ENCODE data around the gene BCORL1. TPM values are rescaled to one million over a fixed set of nuclear protein-coding genes. Genes with fewer than 3 reads are reported as not detected.
A peak's percentile ranks its signal among the peaks of the same experiment; 100 is the strongest.

The BCORL1 gene
- total and polyA plus RNA-seq, 9 donors, result 4.3 to 21.3 (median 16.6) TPM

- 33% methylated on average over 2 of the region's 9 CpGs for WGBS (ENCODE audit: insufficient coverage)
- peaks cover 8% of the 10 kb centered on the region for H3K36me3 ChIP-seq (ENCODE audit: control insufficient read depth, insufficient read depth, low read length)
Measured at GRCh38 chrX:130079824-130080406, 97.5 kb downstream of the BCORL1 start.

DNA sequence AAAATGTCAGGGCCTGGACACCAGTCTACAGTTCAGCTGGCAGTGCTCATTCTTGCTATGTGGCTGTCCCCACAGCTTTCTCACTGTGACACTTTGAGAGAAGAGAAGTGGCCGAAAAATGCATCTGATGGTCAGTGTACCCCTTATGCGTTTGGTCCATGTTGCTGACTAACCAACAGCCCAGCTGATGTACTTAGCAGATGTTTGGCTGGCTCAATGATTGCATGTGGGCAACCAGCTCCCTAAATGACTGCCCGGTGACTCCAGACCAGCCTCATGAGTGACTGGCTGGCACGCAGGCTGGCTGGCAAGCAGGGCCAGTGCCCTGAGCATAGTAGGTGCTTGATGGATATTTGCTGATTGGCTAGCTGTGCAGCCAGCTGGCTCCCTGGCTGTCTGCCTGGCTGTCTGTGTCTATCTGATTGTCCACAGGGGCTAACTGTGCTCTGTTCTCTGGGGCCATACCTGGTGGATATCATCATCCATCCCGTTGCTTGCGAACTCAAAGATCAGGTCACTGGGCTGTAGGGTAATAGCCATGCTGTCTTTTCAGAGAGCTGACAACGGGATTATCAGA, 98.4 kb downstream of the BCORL1 start:
- peaks cover 29% of the 10 kb centered on the region for H3K4me1 ChIP-seq (ENCODE audit: control insufficient read depth, insufficient read depth, low read length)
- peaks cover 2% of the 10 kb centered on the region for H3K27me3 ChIP-seq (ENCODE audit: control insufficient read depth, insufficient read depth, low read length)
- no peak overlapping the region for H3K4me3 ChIP-seq (ENCODE audit: low read length)
- peak overlapping the region; percentile 3 for H3K27ac ChIP-seq (ENCODE audit: low read length)
- no peaks in the 10 kb centered on the region for H3K9me3 ChIP-seq (replicated peaks; ENCODE audit: control insufficient read depth, low read depth, low read length)
- no peak for DNase-seq
- WGBS (ENCODE audit: insufficient coverage), result 61% methylated on average over 4 of the region's 7 CpGs
- peaks cover 5% of the 10 kb centered on the region for H3K36me3 ChIP-seq (ENCODE audit: control insufficient read depth, insufficient read depth, low read length)

More at GRCh38 chrX:130079824-130080406, 97.5 kb downstream of the BCORL1 start:
- DNase-seq, result peak; percentile 83
- no peak overlapping the region for H3K4me3 ChIP-seq (ENCODE audit: low read length)
- H3K27ac ChIP-seq (ENCODE audit: low read length), result no peak overlapping the region
- peaks cover 6% of the 10 kb centered on the region for H3K27me3 ChIP-seq (ENCODE audit: control insufficient read depth, insufficient read depth, low read length)
- H3K9me3 ChIP-seq (replicated peaks; ENCODE audit: control insufficient read depth, low read depth, low read length), result no peaks in the 10 kb centered on the region
- H3K4me1 ChIP-seq (ENCODE audit: control insufficient read depth, insufficient read depth, low read length), result peaks cover 20% of the 10 kb centered on the region

DNA sequence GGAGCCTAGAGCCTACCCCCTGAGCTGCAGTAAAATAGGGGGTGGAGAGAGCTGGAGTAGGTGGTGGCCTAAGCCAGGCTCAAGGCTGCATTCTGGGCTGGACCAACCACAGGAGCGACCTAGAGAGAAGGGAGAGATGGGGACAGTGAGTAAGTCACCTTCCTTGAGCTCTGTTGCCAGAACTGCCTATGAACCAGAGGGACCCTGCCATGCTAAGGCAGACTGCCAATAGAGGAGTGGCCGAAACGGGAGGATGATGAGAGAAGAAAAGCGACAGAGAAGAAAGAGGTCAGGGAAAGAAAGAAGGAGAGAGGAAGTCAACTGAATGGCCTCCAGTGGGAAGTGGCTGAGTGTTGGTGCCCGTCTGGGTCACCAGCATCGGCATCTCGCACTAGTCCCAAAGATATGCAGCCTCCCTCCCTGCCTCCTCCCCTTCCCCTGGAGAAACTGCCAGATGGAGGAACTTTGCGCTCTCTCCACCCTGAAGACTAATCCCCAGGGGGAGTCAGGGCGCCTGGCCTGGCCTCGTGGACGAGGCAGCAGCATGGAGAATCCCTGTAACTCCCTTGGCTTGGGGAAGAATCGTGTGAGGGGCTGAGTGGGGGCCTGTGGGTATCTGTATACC, 99.1 kb downstream of the BCORL1 start:
- Histone ChIP-seq H3K36me3 (ENCODE audit: control insufficient read depth, insufficient read depth, low read length) (peaks cover 5% of the 10 kb centered on the region), H3K9me3 (replicated peaks; ENCODE audit: control insufficient read depth, low read depth, low read length) (no peaks in the 10 kb centered on the region), H3K27ac (ENCODE audit: low read length) (peak overlapping the region; percentile 59), H3K4me3 (ENCODE audit: low read length) (no peak overlapping the region), H3K4me1 (ENCODE audit: control insufficient read depth, insufficient read depth, low read length) (peaks cover 35% of the 10 kb centered on the region), H3K27me3 (ENCODE audit: control insufficient read depth, insufficient read depth, low read length) (peaks cover 4% of the 10 kb centered on the region)
- no peak for DNase-seq
- WGBS (ENCODE audit: insufficient coverage), result 38% methylated on average over 3 of the region's 12 CpGs

GRCh38 chrX:130082244-130083106, 100.0 kb downstream of the BCORL1 start:
- peaks cover 38% of the 10 kb centered on the region for H3K4me1 ChIP-seq (ENCODE audit: control insufficient read depth, insufficient read depth, low read length)
- H3K9me3 ChIP-seq (replicated peaks; ENCODE audit: control insufficient read depth, low read depth, low read length), result no peaks in the 10 kb centered on the region
- H3K4me3 ChIP-seq (ENCODE audit: low read length), result no peak overlapping the region
- DNase-seq, result peak; percentile 63
- H3K27me3 ChIP-seq (ENCODE audit: control insufficient read depth, insufficient read depth, low read length), result peaks cover 4% of the 10 kb centered on the region
- H3K36me3 ChIP-seq (ENCODE audit: control insufficient read depth, insufficient read depth, low read length), result peaks cover 5% of the 10 kb centered on the region
- H3K27ac ChIP-seq (ENCODE audit: low read length), result peak overlapping the region; percentile 59
- WGBS (ENCODE audit: insufficient coverage), result 36% methylated on average over 10 of the region's 28 CpGs

DNA sequence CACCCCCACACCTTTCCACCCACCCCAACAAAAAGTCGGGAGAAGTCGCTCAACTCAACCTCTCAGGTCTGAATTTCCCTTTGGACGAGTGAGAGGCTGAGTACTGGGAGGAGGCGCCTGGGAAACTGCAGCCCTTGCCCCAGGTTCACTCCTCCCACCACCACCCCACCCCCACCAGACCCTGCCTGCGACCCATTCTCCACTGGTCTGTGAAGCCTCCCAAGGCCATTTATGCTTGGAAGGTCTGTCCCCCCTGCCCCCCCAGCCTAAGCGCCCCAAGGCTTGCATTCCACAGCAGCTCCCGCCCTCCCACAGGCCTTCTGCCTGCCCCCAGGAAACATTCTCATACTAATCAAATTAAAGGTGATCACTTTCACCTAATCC, 100.7 kb downstream of the BCORL1 start:
- no peak overlapping the region for H3K4me3 ChIP-seq (ENCODE audit: low read length)
- H3K27ac ChIP-seq (ENCODE audit: low read length), result no peak overlapping the region
- H3K4me1 ChIP-seq (ENCODE audit: control insufficient read depth, insufficient read depth, low read length), result peaks cover 38% of the 10 kb centered on the region
- no peak for DNase-seq
- H3K9me3 ChIP-seq (replicated peaks; ENCODE audit: control insufficient read depth, low read depth, low read length), result no peaks in the 10 kb centered on the region
- 39% methylated on average over 5 of the region's 7 CpGs for WGBS (ENCODE audit: insufficient coverage)
- H3K27me3 ChIP-seq (ENCODE audit: control insufficient read depth, insufficient read depth, low read length), result peaks cover 4% of the 10 kb centered on the region
- H3K36me3 ChIP-seq (ENCODE audit: control insufficient read depth, insufficient read depth, low read length), result peaks cover 5% of the 10 kb centered on the region

GRCh38 chrX:130083656-130084382, 101.4 kb downstream of the BCORL1 start:
- Histone ChIP-seq H3K36me3 (ENCODE audit: control insufficient read depth, insufficient read depth, low read length) (peaks cover 5% of the 10 kb centered on the region), H3K27me3 (ENCODE audit: control insufficient read depth, insufficient read depth, low read length) (peaks cover 4% of the 10 kb centered on the region), H3K27ac (ENCODE audit: low read length) (no peak overlapping the region), H3K4me3 (ENCODE audit: low read length) (no peak overlapping the region), H3K4me1 (ENCODE audit: control insufficient read depth, insufficient read depth, low read length) (peaks cover 38% of the 10 kb centered on the region), H3K9me3 (replicated peaks; ENCODE audit: control insufficient read depth, low read depth, low read length) (no peaks in the 10 kb centered on the region)
- WGBS (ENCODE audit: insufficient coverage), result 81% methylated on average over 13 of the region's 15 CpGs
- no peak for DNase-seq

DNA sequence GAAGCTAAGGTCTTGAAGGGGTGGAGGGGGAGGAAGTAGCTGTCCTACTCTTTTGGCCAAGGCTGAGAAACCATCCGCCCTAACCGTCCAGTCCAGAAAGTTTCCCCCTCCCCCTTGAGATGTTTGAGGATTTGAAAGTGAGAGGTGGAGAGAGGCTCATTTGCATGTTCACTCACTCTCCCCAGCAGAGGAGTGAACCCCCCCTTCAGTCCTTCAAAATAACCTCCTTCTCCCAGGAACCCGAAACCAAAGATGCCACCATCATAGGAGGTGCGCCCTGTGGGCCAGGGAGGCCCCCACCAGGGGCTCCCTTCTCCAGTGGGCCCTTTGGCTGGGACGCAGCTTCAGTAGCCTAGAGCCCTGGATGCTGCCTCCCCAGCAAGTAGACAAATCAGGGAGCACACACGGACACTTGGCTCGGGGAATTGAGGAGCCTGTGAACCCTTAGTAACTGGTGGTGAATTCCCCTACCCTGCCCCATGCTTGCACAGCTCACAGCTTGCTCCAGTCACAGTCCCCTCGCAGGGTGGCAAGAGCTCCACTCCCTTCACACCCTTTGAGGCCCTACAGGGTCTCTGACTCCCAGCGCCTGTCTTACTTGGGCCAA, 102.3 kb downstream of the BCORL1 start:
- 67% methylated on average over 4 of the region's 9 CpGs for WGBS (ENCODE audit: insufficient coverage)
- Histone ChIP-seq H3K36me3 (ENCODE audit: control insufficient read depth, insufficient read depth, low read length) (peaks cover 5% of the 10 kb centered on the region), H3K4me1 (ENCODE audit: control insufficient read depth, insufficient read depth, low read length) (peaks cover 38% of the 10 kb centered on the region), H3K27ac (ENCODE audit: low read length) (peak overlapping the region; percentile 74), H3K9me3 (replicated peaks; ENCODE audit: control insufficient read depth, low read depth, low read length) (no peaks in the 10 kb centered on the region), H3K4me3 (ENCODE audit: low read length) (no peak overlapping the region), H3K27me3 (ENCODE audit: control insufficient read depth, insufficient read depth, low read length) (peaks cover 4% of the 10 kb centered on the region)
- no peak for DNase-seq

- H3K4me3 ChIP-seq (ENCODE audit: low read length), result no peak overlapping the region
- H3K4me1 ChIP-seq (ENCODE audit: control insufficient read depth, insufficient read depth, low read length), result peaks cover 38% of the 10 kb centered on the region
- 60% methylated on average over 5 of the region's 11 CpGs for WGBS (ENCODE audit: insufficient coverage)
- H3K36me3 ChIP-seq (ENCODE audit: control insufficient read depth, insufficient read depth, low read length), result peaks cover 5% of the 10 kb centered on the region
- H3K27me3 ChIP-seq (ENCODE audit: control insufficient read depth, insufficient read depth, low read length), result peaks cover 4% of the 10 kb centered on the region
- no peaks in the 10 kb centered on the region for H3K9me3 ChIP-seq (replicated peaks; ENCODE audit: control insufficient read depth, low read depth, low read length)
- H3K27ac ChIP-seq (ENCODE audit: low read length), result peak overlapping the region; percentile 74
- no peak for DNase-seq
Measured at GRCh38 chrX:130085551-130086446, 103.4 kb downstream of the BCORL1 start.

All from muscle of leg (tissue), 11 donors.